ENCODE data around the gene DDX28.

DDX28 gene

DNA sequence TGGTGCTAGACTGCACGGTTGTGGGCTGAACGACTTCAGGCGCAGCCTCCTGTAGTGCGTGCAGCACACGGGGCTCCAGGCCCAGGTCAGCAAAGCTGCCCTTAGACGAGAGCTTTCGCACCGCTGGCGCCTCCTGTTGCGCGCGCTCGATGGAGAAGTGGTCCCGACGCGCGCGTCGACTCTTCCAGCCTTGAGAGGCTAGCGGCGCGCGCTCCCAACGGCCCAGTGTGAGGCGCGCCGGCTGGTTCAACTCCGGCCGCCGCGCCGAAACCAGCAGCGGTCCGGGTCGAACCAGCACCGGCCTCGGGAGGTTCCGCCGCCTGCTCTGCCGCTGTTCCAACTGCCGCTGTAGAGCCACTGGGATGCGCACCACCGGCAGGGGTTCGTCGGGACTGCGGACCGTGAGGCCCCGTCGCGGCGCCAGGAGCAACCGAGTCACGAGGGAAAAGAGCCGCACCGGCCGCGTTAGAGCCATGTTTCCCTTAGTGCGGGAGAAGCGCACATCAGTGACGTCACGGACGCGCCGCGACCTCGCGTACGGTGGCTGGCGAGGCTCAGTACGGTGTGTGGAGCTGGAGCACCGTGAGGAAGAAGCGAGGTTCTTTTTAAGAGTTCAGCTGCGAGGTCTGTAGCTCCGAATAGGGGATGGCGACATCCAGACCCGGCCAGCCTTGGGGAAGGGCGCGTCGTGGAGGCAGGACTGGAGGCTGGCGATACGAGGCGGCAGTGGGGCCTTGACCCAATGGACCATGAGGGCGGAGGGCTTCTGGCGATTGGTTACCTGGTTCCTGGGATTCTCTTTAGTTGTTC is at the start of gene DDX28, which contains the start of gene DUS2:
Gene DDX28, minus strand, starts transcription at position 505 of the 810 bp plus-strand sequence. Its CDS starts 30 bp downstream, at position 475.
Gene DUS2, plus strand, starts transcription at position 557 of the 810 bp plus-strand sequence. CDS start 14,740 bp downstream, outside the sequence.
- Histone ChIP-seq H3K9me2 (replicated peaks; ENCODE audit: low read depth, low read length) (no peaks in the 10 kb centered on the region), H3K27me3 (ENCODE audit: insufficient read depth, low read length, poor library complexity, severe bottlenecking) (peaks cover 4% of the 10 kb centered on the region), H3K79me2 (ENCODE audit: insufficient read depth, low read length) (peaks cover 39% of the 10 kb centered on the region), H3K9me3 (ENCODE audit: insufficient read depth, low read depth, low read length) (no peaks in the 10 kb centered on the region), H3K4me2 (ENCODE audit: low read depth, low read length, poor library complexity, severe bottlenecking) (peak within 1 kb of the TSS; percentile 92), H3K4me1 (ENCODE audit: insufficient read depth, low read length, poor library complexity, severe bottlenecking) (peaks cover 26% of the 10 kb centered on the region), H3K4me3 (ENCODE audit: low read length, poor library complexity, severe bottlenecking) (peak within 1 kb of the TSS; percentile 95), H2AFZ (ENCODE audit: low read length) (peak within 1 kb of the TSS; percentile 85), H4K20me1 (ENCODE audit: insufficient read depth, low read length, poor library complexity, severe bottlenecking) (peaks cover 4% of the 10 kb centered on the region), H3F3A (ENCODE audit: low read depth) (no peaks in the 10 kb centered on the region), H3K36me3 (ENCODE audit: insufficient read depth, low read length) (no peaks in the 10 kb centered on the region), H3K9ac (ENCODE audit: low read depth, low read length, poor library complexity, severe bottlenecking) (peak within 1 kb of the TSS; percentile 87)
- no peak for TF ChIP-seq CTCF (conservative IDR thresholded peaks at IDR 0.05; ENCODE audit: low read length)
- no peak for TF ChIP-seq EZH2phosphoT487 (IDR thresholded peaks at IDR 0.05; ENCODE audit: borderline replicate concordance)

DNA sequence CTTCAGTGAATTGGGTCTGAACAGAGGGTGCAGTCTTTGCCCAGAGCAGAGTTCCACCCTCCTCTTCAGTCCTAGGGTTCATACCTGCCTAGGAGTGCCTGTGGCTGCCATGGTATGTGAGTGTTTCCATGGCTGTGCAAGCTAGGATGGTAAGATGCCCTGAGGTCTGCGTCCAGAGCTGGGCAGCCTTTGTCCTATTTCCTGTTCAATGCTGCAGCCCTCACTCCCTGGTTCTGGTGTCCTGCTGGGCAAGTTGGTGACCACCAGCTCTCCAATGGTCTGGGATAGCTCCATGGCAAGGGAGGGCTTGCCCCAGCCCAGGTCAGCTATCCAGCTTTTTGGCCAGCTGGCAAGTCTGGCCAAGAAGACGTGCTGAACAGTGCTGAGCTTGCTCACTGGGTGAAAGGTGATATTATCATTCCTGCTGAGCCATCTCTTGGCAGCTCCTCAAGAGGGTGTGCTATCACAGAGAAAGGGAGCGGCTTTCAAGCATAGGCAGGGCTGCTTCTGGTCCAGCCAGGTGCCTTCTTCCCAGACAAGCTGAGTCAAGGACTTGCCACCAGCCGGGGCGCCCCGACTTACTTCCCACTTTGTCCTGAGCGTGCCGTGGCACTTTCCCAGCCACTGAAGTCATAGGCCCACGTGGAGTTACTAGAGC is 49.1 kb upstream of the DDX28 start:
- Histone ChIP-seq H3K4me1 (ENCODE audit: insufficient read depth, low read length, poor library complexity, severe bottlenecking) (peaks cover 75% of the 10 kb centered on the region), H3K27me3 (ENCODE audit: insufficient read depth, low read length, poor library complexity, severe bottlenecking) (no peaks in the 10 kb centered on the region), H3K4me2 (ENCODE audit: low read depth, low read length, poor library complexity, severe bottlenecking) (peak overlapping the region; percentile 23), H3K9me3 (ENCODE audit: insufficient read depth, low read depth, low read length) (no peaks in the 10 kb centered on the region), H3K79me2 (ENCODE audit: insufficient read depth, low read length) (peaks cover 43% of the 10 kb centered on the region), H3K36me3 (ENCODE audit: insufficient read depth, low read length) (0 out of 2 replicates have a peak, but pooled peaks cover 4% of the 10 kb centered on the region), H3K4me3 (ENCODE audit: low read length, poor library complexity, severe bottlenecking) (no peak overlapping the region), H3F3A (ENCODE audit: low read depth) (no peaks in the 10 kb centered on the region), H3K9me2 (replicated peaks; ENCODE audit: low read depth, low read length) (no peaks in the 10 kb centered on the region), H2AFZ (ENCODE audit: low read length) (no peak overlapping the region), H4K20me1 (ENCODE audit: insufficient read depth, low read length, poor library complexity, severe bottlenecking) (no peaks in the 10 kb centered on the region), H3K9ac (ENCODE audit: low read depth, low read length, poor library complexity, severe bottlenecking) (peak overlapping the region; percentile 44)
- TF ChIP-seq CTCF (conservative IDR thresholded peaks at IDR 0.05; ENCODE audit: low read length) (peak; percentile 42), EZH2phosphoT487 (IDR thresholded peaks at IDR 0.05; ENCODE audit: borderline replicate concordance) (no peak)

- no peak overlapping the region for H3K4me3 ChIP-seq (ENCODE audit: low read length, poor library complexity, severe bottlenecking)
- no peaks in the 10 kb centered on the region for H3K9me3 ChIP-seq (ENCODE audit: insufficient read depth, low read depth, low read length)
- H3K27me3 ChIP-seq (ENCODE audit: insufficient read depth, low read length, poor library complexity, severe bottlenecking): no peaks in the 10 kb centered on the region
- H3K36me3 ChIP-seq (ENCODE audit: insufficient read depth, low read length): 0 out of 2 replicates have a peak, but pooled peaks cover 4% of the 10 kb centered on the region
- peaks cover 73% of the 10 kb centered on the region for H3K4me1 ChIP-seq (ENCODE audit: insufficient read depth, low read length, poor library complexity, severe bottlenecking)
- no peaks in the 10 kb centered on the region for H3K9me2 ChIP-seq (replicated peaks; ENCODE audit: low read depth, low read length)
- H2AFZ ChIP-seq (ENCODE audit: low read length): no peak overlapping the region
- H3F3A ChIP-seq (ENCODE audit: low read depth): no peaks in the 10 kb centered on the region
- H4K20me1 ChIP-seq (ENCODE audit: insufficient read depth, low read length, poor library complexity, severe bottlenecking): no peaks in the 10 kb centered on the region
- peaks cover 41% of the 10 kb centered on the region for H3K79me2 ChIP-seq (ENCODE audit: insufficient read depth, low read length)
- peak overlapping the region; percentile 44 for H3K9ac ChIP-seq (ENCODE audit: low read depth, low read length, poor library complexity, severe bottlenecking)
- peak overlapping the region; percentile 72 for H3K4me2 ChIP-seq (ENCODE audit: low read depth, low read length, poor library complexity, severe bottlenecking)
- TF ChIP-seq CTCF (conservative IDR thresholded peaks at IDR 0.05; ENCODE audit: low read length): no peak
- TF ChIP-seq EZH2phosphoT487 (IDR thresholded peaks at IDR 0.05; ENCODE audit: borderline replicate concordance): no peak
These were observed 48.5 kb upstream of the DDX28 start for GRCh38 chr16:68071518-68071901.

Measured in Loucy (cell line).